Measurements from ENCODE around the gene HNRNPUL1.

- 0 out of 2 replicates have a peak, but pooled peaks have one; percentile 35 for TF ChIP-seq SIN3A (IDR thresholded peaks at IDR 0.05; ENCODE audit: borderline replicate concordance, insufficient read depth, low read length)
- no peak for TF ChIP-seq POLR2AphosphoS5 (IDR thresholded peaks at IDR 0.05; ENCODE audit: low read depth, low read length)
- TF ChIP-seq REST (IDR thresholded peaks at IDR 0.05; ENCODE audit: insufficient read depth in 1 of 2, low read depth in 2 of 2, low read length in 2 of 2), result no peak
These were observed 616 bp downstream of the HNRNPUL1 start for GRCh38 chr19:41264581-41265394.
